ENCODE results near the gene SGCA. TPM values are rescaled to one million over a fixed set of nuclear protein-coding genes. Genes with fewer than 3 reads are reported as not detected.

The SGCA gene
- total RNA-seq, 1 donor from 2014 or later: 1.7 TPM

DNA sequence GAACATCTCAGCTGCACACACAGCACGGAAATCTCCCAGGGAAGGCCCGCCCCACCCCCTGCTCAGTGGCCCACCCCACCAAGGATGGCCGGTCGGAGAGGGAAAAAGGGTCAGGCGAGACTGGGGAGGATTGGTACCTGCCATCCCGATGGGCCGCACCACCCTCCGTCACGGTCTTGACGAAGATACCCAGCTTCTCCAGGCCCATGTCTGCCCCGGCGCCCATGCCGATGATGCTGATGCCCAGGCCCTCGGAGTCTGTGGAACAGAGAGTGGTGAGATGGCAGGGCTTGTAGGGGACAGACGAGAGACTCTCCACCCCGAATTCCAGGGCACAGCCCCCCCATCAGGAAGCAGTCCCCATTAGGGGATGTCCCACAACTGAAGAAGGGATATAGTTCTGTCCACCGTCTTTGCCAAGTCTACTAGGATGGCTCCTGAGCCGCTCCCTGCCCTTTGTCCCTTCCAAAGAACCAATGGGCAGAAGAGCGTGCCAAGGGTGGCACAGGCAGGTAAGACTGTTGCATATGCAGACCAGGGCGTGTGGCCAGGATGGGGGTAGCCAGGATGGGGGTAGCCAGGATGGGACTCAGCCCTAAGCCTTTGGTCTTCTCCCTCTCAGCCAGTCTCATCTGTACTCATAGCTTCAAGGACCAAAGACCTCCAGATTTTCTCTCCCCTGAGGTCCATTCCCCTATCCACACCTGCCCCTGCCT lies 22.2 kb upstream of the SGCA start:
- no peaks in the 10 kb centered on the region for H3K9me3 Mint-ChIP-seq
- H3K36me3 Mint-ChIP-seq (ENCODE audit: low read depth): peaks cover 98% of the 10 kb centered on the region
- peak overlapping the region; percentile 100 for H3K4me3 Mint-ChIP-seq
- H3K27me3 Mint-ChIP-seq: no peaks in the 10 kb centered on the region
- peaks cover 79% of the 10 kb centered on the region for H3K4me1 Mint-ChIP-seq
- no peak for ATAC-seq (ENCODE audit: low read depth)
- TF ChIP-seq, protein P1, sequence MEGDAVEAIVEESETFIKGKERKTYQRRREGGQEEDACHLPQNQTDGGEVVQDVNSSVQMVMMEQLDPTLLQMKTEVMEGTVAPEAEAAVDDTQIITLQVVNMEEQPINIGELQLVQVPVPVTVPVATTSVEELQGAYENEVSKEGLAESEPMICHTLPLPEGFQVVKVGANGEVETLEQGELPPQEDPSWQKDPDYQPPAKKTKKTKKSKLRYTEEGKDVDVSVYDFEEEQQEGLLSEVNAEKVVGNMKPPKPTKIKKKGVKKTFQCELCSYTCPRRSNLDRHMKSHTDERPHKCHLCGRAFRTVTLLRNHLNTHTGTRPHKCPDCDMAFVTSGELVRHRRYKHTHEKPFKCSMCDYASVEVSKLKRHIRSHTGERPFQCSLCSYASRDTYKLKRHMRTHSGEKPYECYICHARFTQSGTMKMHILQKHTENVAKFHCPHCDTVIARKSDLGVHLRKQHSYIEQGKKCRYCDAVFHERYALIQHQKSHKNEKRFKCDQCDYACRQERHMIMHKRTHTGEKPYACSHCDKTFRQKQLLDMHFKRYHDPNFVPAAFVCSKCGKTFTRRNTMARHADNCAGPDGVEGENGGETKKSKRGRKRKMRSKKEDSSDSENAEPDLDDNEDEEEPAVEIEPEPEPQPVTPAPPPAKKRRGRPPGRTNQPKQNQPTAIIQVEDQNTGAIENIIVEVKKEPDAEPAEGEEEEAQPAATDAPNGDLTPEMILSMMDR (IDR thresholded peaks at IDR 0.05): no peak
- POLR2A ChIA-PET: interaction anchor here (0.6 to 1.9 kb wide), 3 partner anchors 8 to 13 kb away, joined by 3 to 5 read pairs (median 4); partner anchors contain the start of gene SAMD14
- intact Hi-C loops (cut with micrococcal nuclease): loop anchor here (10.0 kb wide), 1 partner anchor 379 kb away; the partner anchor contains the start of gene FAM117A
- peak overlapping the region; percentile 96 for H3K27ac Mint-ChIP-seq
- DNase-seq: no peak
- CTCF ChIA-PET: interaction anchor here (1.2 kb wide), 1 partner anchor 9 kb away, joined by 3 read pairs; no protein-coding TSS in a partner anchor

DNA sequence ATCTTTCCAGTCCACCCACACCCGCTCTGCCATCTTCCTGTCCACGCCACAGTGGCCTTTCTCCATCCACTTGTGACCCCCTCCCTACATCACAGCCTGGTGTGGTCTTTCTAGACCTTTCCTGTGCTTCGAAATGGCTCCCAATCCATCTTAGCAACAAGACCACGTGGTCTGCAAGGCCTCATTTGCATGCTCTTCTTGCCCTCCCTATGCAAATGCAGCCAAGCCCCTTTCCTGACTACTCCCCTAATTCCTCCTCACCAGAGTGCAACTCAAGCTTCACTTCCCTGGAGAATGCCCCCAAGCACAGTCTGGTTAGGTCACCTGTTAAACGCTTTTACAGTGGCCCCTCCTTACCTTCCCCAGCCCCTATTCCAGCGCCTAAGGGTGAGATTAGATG lies 21.4 kb upstream of the SGCA start:
- ChIA-PET CTCF (interaction anchor here (1.1 to 1.5 kb wide), 2 partner anchors 25 to 27 kb away, joined by 4 to 6 read pairs; no protein-coding TSS in a partner anchor), POLR2A (interaction anchor here (1.9 kb wide), 1 partner anchor 14 kb away, joined by 5 read pairs; the partner anchor contains the start of gene SAMD14)
- peaks cover 94% of the 10 kb centered on the region for H3K36me3 Mint-ChIP-seq (ENCODE audit: low read depth)
- peaks cover 79% of the 10 kb centered on the region for H3K4me1 Mint-ChIP-seq
- no peak for DNase-seq
- TF ChIP-seq, protein P1 (IDR thresholded peaks at IDR 0.05): no peak
- intact Hi-C loops (cut with micrococcal nuclease): loop anchor here (10.0 kb wide), 1 partner anchor 380 kb away; the partner anchor contains the start of gene FAM117A
- ATAC-seq (ENCODE audit: low read depth): no peak
- H3K4me3 Mint-ChIP-seq: peak overlapping the region; percentile 100
- H3K27me3 Mint-ChIP-seq: no peaks in the 10 kb centered on the region
- H3K27ac Mint-ChIP-seq: peak overlapping the region; percentile 96
- H3K9me3 Mint-ChIP-seq: no peaks in the 10 kb centered on the region

DNA sequence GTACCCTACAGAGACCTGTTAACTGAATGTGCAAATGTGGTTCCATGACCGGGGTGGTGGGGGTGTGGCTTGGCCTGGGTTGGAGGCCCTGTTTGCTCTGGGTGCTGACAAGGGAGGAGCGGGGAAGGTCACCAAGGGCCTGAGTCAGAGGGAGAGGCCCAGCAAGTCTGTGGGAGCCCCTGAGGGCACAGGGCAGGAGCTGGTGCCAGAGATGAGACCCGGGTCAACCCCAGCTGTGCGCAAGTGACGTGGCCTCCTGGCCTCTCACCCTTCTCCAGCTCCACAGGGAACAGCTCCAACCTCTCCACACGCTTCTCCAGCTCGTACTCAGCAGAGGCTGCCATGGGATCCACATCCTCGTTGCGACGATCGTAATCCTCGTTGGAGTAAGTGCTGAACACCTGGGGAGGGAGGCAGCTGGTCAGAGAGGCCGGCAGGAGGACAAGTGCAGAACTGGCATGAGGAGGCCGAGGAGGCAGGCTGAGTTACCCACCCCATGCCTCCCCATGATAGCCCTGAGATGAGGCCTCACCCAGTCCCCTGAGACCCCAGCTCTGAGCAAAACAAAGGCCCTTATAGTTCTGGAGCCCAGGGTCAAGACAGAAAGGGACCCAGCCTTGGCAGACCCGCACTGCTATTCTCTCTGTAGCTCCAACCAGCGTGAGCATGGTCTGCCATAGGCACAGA lies 20.8 kb upstream of the SGCA start:
- H3K36me3 Mint-ChIP-seq (ENCODE audit: low read depth): peaks cover 87% of the 10 kb centered on the region
- peak overlapping the region; percentile 96 for H3K27ac Mint-ChIP-seq
- peaks cover 75% of the 10 kb centered on the region for H3K4me1 Mint-ChIP-seq
- peak overlapping the region; percentile 100 for H3K4me3 Mint-ChIP-seq
- ATAC-seq (ENCODE audit: low read depth): no peak
- ChIA-PET POLR2A (interaction anchor here (1.1 kb wide), 1 partner anchor 51 kb away, joined by 3 read pairs; no protein-coding TSS in a partner anchor), CTCF (interaction anchor here (1.1 to 1.5 kb wide), 3 partner anchors 8 to 28 kb away, joined by 3 to 6 read pairs (median 4); no protein-coding TSS in a partner anchor)
- DNase-seq: no peak
- TF ChIP-seq, protein P1 (IDR thresholded peaks at IDR 0.05): no peak
- H3K27me3 Mint-ChIP-seq: no peaks in the 10 kb centered on the region
- no peaks in the 10 kb centered on the region for H3K9me3 Mint-ChIP-seq
- intact Hi-C loops (cut with micrococcal nuclease): loop anchor here (10.0 kb wide), 1 partner anchor 380 kb away; the partner anchor contains the start of gene FAM117A

DNA sequence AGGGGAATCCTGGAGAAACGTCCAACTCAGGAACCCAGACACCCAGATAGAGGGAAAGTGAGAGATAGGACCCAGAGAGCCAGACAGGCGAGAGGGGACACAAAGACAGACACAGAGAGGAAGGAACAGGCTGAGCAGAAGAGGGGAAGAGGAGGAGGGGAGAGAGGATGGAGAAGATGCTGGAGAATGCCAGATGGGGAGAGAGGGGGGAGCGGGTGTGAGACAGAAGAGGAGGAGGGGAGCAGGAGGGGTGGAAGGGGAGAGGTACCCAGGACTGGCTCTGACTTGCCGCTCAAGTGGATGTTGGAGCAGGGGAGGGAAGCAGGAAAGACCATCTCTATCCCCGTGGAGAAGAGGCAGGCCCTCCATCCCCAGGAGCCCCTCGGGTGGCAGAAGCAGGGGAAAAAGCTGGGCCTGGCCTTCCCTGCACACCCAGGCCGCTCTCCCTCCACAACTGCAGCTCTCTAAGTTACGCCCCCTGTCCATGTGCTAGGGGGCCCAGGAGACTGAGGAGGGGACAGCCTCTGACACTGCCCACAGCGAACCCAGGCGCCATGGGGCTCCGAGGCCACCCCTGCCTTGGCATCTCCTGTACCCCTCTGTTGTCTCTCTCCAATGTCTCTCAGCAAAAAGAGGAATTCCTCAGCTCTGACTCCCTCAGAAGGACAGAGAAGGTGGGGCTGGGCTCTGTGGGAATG lies 20.1 kb upstream of the SGCA start:
- peaks cover 82% of the 10 kb centered on the region for H3K36me3 Mint-ChIP-seq (ENCODE audit: low read depth)
- peak overlapping the region; percentile 100 for H3K4me3 Mint-ChIP-seq
- peaks cover 68% of the 10 kb centered on the region for H3K4me1 Mint-ChIP-seq
- H3K27ac Mint-ChIP-seq: peak overlapping the region; percentile 96
- H3K27me3 Mint-ChIP-seq: no peaks in the 10 kb centered on the region
- intact Hi-C loops (cut with micrococcal nuclease): loop anchor here (10.0 kb wide), 1 partner anchor 381 kb away; the partner anchor contains the start of gene FAM117A
- TF ChIP-seq, protein P1 (IDR thresholded peaks at IDR 0.05): no peak
- ChIA-PET POLR2A (interaction anchor here (1.0 to 7.1 kb wide), 8 partner anchors 9 to 54 kb away, joined by 3 to 82 read pairs (median 4); partner anchors contain the start of gene SAMD14), CTCF (interaction anchor here (1.0 to 7.2 kb wide), 5 partner anchors 8 to 28 kb away, joined by 3 to 64 read pairs (median 4); no protein-coding TSS in a partner anchor)
- DNase-seq: no peak
- no peaks in the 10 kb centered on the region for H3K9me3 Mint-ChIP-seq
- ATAC-seq (ENCODE audit: low read depth): no peak

All from activated B cell treated with CpG ODN at 0.5 μM for 24 hours (primary cell).